Measurements from ENCODE around the gene EEIG1. TPM values are rescaled to one million over a fixed set of nuclear protein-coding genes. Genes with fewer than 3 reads are reported as not detected.

The EEIG1 gene
- total RNA-seq, 1 donor from 2014 or later = 15.8 TPM

GRCh38 chr9:127968700-127969383, 11.9 kb downstream of the EEIG1 start:
- Mint-ChIP-seq H3K4me3 (ENCODE audit: unreplicated experiment) (no peak overlapping the region), H3K4me1 (ENCODE audit: low read depth, unreplicated experiment) (peaks cover 36% of the 10 kb centered on the region), H3K27ac (ENCODE audit: unreplicated experiment) (peak overlapping the region; percentile 9), H3K9me3 (ENCODE audit: unreplicated experiment) (peaks cover 5% of the 10 kb centered on the region), H3K27me3 (ENCODE audit: unreplicated experiment) (peaks cover 14% of the 10 kb centered on the region), H3K36me3 (ENCODE audit: unreplicated experiment) (no peaks in the 10 kb centered on the region)
- no peak for TF ChIP-seq CTCF (IDR thresholded peaks at IDR 0.05; ENCODE audit: partially characterized antibody, unreplicated experiment)
- DNase-seq = no peak

GRCh38 chr9:127968042-127968441, 12.7 kb downstream of the EEIG1 start:
- peaks cover 5% of the 10 kb centered on the region for H3K9me3 Mint-ChIP-seq (ENCODE audit: unreplicated experiment)
- H3K27me3 Mint-ChIP-seq (ENCODE audit: unreplicated experiment) = peaks cover 16% of the 10 kb centered on the region
- H3K4me1 Mint-ChIP-seq (ENCODE audit: low read depth, unreplicated experiment) = peaks cover 32% of the 10 kb centered on the region
- no peak for TF ChIP-seq CTCF (IDR thresholded peaks at IDR 0.05; ENCODE audit: partially characterized antibody, unreplicated experiment)
- H3K27ac Mint-ChIP-seq (ENCODE audit: unreplicated experiment) = no peak overlapping the region
- H3K4me3 Mint-ChIP-seq (ENCODE audit: unreplicated experiment) = no peak overlapping the region
- DNase-seq = no peak
- H3K36me3 Mint-ChIP-seq (ENCODE audit: unreplicated experiment) = no peaks in the 10 kb centered on the region

- Mint-ChIP-seq H3K4me1 (ENCODE audit: low read depth, unreplicated experiment) (peaks cover 28% of the 10 kb centered on the region), H3K27ac (ENCODE audit: unreplicated experiment) (no peak overlapping the region), H3K4me3 (ENCODE audit: unreplicated experiment) (no peak overlapping the region), H3K27me3 (ENCODE audit: unreplicated experiment) (peaks cover 15% of the 10 kb centered on the region), H3K9me3 (ENCODE audit: unreplicated experiment) (peaks cover 3% of the 10 kb centered on the region), H3K36me3 (ENCODE audit: unreplicated experiment) (no peaks in the 10 kb centered on the region)
- TF ChIP-seq CTCF (IDR thresholded peaks at IDR 0.05; ENCODE audit: partially characterized antibody, unreplicated experiment) = no peak
- DNase-seq = no peak
Observed at GRCh38 chr9:127967151-127967809, 13.5 kb downstream of the EEIG1 start.

GRCh38 chr9:127966416-127967150, 14.2 kb downstream of the EEIG1 start:
- Mint-ChIP-seq H3K27me3 (ENCODE audit: unreplicated experiment) (peaks cover 13% of the 10 kb centered on the region), H3K9me3 (ENCODE audit: unreplicated experiment) (peaks cover 8% of the 10 kb centered on the region), H3K4me3 (ENCODE audit: unreplicated experiment) (no peak overlapping the region), H3K4me1 (ENCODE audit: low read depth, unreplicated experiment) (peaks cover 23% of the 10 kb centered on the region), H3K36me3 (ENCODE audit: unreplicated experiment) (no peaks in the 10 kb centered on the region), H3K27ac (ENCODE audit: unreplicated experiment) (no peak overlapping the region)
- TF ChIP-seq CTCF (IDR thresholded peaks at IDR 0.05; ENCODE audit: partially characterized antibody, unreplicated experiment) = no peak
- DNase-seq = no peak
